K562 (cell line): ENCODE measurements around the gene LST1. TPM values are rescaled to one million over a fixed set of nuclear protein-coding genes. Genes with fewer than 3 reads are reported as not detected.

Source experiments
- ATF6 ChIP-seq: sonication (generic); formaldehyde crosslinking; IDR thresholded peaks from 2 replicates; pipeline ENCODE4 v1.4.0; 2020; ENCODE audit warnings: mild to moderate bottlenecking, missing genetic modification reagents
- ATF7 ChIP-seq: fragments of 450-650 bp; IDR thresholded peaks from 2 replicates; pipeline ENCODE4 v1.7.1; 2014; ENCODE audit warnings: mild to moderate bottlenecking, moderate library complexity
- EGR1 ChIP-seq: fragments of 450-650 bp; conservative IDR thresholded peaks from 2 replicates; pipeline ENCODE4 v1.6.1; 2017; ENCODE audit warnings: mild to moderate bottlenecking
- ELF2 ChIP-seq: fragments of 250-450 bp; sonication (Bioruptor Pico); IDR thresholded peaks from 2 replicates; pipeline ENCODE4 v1.5.0; 2021; ENCODE audit warnings: mild to moderate bottlenecking
- GABPB1 ChIP-seq: sonication (generic); formaldehyde crosslinking; IDR thresholded peaks from 2 replicates; pipeline ENCODE4 v1.8.0; 2022; ENCODE audit warnings: mild to moderate bottlenecking, missing genetic modification reagents
- IRF1 ChIP-seq: sonication (generic); formaldehyde crosslinking; IDR thresholded peaks from 2 replicates; pipeline ENCODE4 v1.8.0; 2022; ENCODE audit warnings: missing genetic modification reagents, mild to moderate bottlenecking, borderline replicate concordance
- MBD2 ChIP-seq: sonication (generic); IDR thresholded peaks from 2 replicates; pipeline ENCODE4 v1.6.1; 2016; ENCODE audit warnings: low read depth, borderline replicate concordance
- RBM39 ChIP-seq: fragments of 200-400 bp; formaldehyde crosslinking; optimal IDR thresholded peaks from 2 replicates; pipeline ENCODE3; 2018; ENCODE audit warnings: low read depth, low read length
- SPI1 ChIP-seq: IDR thresholded peaks from 2 replicates; pipeline ENCODE4 v1.6.1; 2011; ENCODE audit warnings: low read depth, low read length, control low read depth, borderline replicate concordance
- SREBF1 ChIP-seq: fragments of 150-350 bp; IDR thresholded peaks from 2 replicates; pipeline ENCODE4 v1.6.1; 2014; ENCODE audit warnings: antibody characterized with exemption, low read depth, low read length, borderline replicate concordance
- USF1 ChIP-seq: sonication (generic); formaldehyde crosslinking; IDR thresholded peaks from 2 replicates; pipeline ENCODE4 v1.9.0; 2022; ENCODE audit warnings: mild to moderate bottlenecking, missing genetic modification reagents
- ZKSCAN1 ChIP-seq: fragments of 150-350 bp; IDR thresholded peaks from 2 replicates; pipeline ENCODE4 v1.6.1; 2016; ENCODE audit warnings: low read depth, low read length
- ZNF143 ChIP-seq: sonication (generic); formaldehyde crosslinking; IDR thresholded peaks from 2 replicates; pipeline ENCODE4 v1.9.0; 2022; ENCODE audit warnings: mild to moderate bottlenecking, missing genetic modification reagents
- ZNF589 ChIP-seq: fragments of 200-800 bp; sonication (Bioruptor generic); IDR thresholded peaks from 2 replicates; pipeline ENCODE4 v1.6.1; 2016; ENCODE audit warnings: low read depth, missing genetic modification characterization, missing compliant biosample characterization
- ZNF740 ChIP-seq, 3 experiments: fragments of 200-800 bp in 1 of 3; sonication (Bioruptor generic) in 1 of 3; sonication (generic) in 1 of 3; formaldehyde crosslinking in 1 of 3; IDR thresholded peaks; 2 replicates each; pipeline versions ENCODE4 v1.6.1 to v1.8.0; 2016 to 2022; ENCODE audit warnings: mild to moderate bottlenecking in 2 of 3, missing compliant biosample characterization in 2 of 3, missing genetic modification characterization in 2 of 3, missing genetic modification reagents in 1 of 3
- polyA plus RNA-seq, 8 experiments: library from polyadenylated mRNA; depleted of rRNA in 4 of 8; stranded (reverse) in 5 of 8; unstranded in 3 of 8; fragments of >200 nt; fragmentation: Nextera tagmentation in 2 of 8; fragmentation: Illumina TruSeq in 1 of 8; extraction: Ambion mirVana in 2 of 8; extraction: Trizol in 1 of 8; gene quantifications; 2 replicates each; pipeline versions ENCODE4 v1.2.1 to v1.2.3, GENCODE V29; 2011 to 2014; ENCODE audit warnings: inconsistent platforms in 1 of 8, missing spikeins in 1 of 8
- total RNA-seq, 7 experiments: library from RNA; depleted of rRNA in 6 of 7; stranded (reverse); fragments of >200 nt in 6 of 7; fragmentation: Illumina TruSeq in 2 of 7; extraction: Trizol in 2 of 7; gene quantifications; 2 replicates each; pipeline versions ENCODE4 v1.2.1 to v1.2.3, GENCODE V29; 2011 to 2021; ENCODE audit warnings: low replicate concordance in 1 of 7
- TF ChIP-seq, protein P1 (sequence below), 2 experiments: fragments of 450-650 bp in 1 of 2; IDR thresholded peaks; 2 replicates each; pipeline ENCODE4 v1.6.1; 2011 to 2017; ENCODE audit warnings: low read depth in 2 of 2, antibody characterized with exemption in 1 of 2, borderline replicate concordance in 1 of 2, low read length in 1 of 2, mild to moderate bottlenecking in 1 of 2, mixed read lengths in 1 of 2; ENCODE audit not compliant: control insufficient read depth in 1 of 2
- TF ChIP-seq, protein P2 (sequence below): sonication (generic); formaldehyde crosslinking; IDR thresholded peaks from 2 replicates; pipeline ENCODE4 v1.8.1; 2022; ENCODE audit warnings: missing genetic modification reagents

The LST1 gene
- total and polyA plus RNA-seq, 9 of the 15 experiments (the other 6 are each of a cell fraction or from before 2014, with no cell fraction given) = 0.82 to 7.8 (median 1.7) TPM

- TF ChIP-seq EGR1 (peak; percentile 83), RBM39 (peak; percentile 82), SPI1 (no peak), ATF7 (peak; percentile 30; the same call in 1 of the 2 replicates), ELF2 (CRISPR knock-in tag) (no peak), USF1 (CRISPR knock-in tag) (no peak), SREBF1 (peak; percentile 52; the same call in 1 of the 2 replicates), ZNF740 (CRISPR knock-in tag; IDR thresholded peaks at IDR 0.05) (peak; percentile 37; the same call in 1 of the 2 replicates), ZNF740 (tag; IDR thresholded peaks at IDR 0.05) (no peak), IRF1 (CRISPR knock-in tag) (no peak), ZKSCAN1 (0 out of 2 replicates have a peak, but pooled peaks have one; percentile 49), ZNF143 (CRISPR knock-in tag) (peak; percentile 34; the same call in 1 of the 2 replicates), ZNF589 (CRISPR knock-in tag) (no peak), MBD2 (no peak), GABPB1 (CRISPR knock-in tag) (no peak), ATF6 (CRISPR knock-in tag) (no peak)
- TF ChIP-seq, protein P1, sequence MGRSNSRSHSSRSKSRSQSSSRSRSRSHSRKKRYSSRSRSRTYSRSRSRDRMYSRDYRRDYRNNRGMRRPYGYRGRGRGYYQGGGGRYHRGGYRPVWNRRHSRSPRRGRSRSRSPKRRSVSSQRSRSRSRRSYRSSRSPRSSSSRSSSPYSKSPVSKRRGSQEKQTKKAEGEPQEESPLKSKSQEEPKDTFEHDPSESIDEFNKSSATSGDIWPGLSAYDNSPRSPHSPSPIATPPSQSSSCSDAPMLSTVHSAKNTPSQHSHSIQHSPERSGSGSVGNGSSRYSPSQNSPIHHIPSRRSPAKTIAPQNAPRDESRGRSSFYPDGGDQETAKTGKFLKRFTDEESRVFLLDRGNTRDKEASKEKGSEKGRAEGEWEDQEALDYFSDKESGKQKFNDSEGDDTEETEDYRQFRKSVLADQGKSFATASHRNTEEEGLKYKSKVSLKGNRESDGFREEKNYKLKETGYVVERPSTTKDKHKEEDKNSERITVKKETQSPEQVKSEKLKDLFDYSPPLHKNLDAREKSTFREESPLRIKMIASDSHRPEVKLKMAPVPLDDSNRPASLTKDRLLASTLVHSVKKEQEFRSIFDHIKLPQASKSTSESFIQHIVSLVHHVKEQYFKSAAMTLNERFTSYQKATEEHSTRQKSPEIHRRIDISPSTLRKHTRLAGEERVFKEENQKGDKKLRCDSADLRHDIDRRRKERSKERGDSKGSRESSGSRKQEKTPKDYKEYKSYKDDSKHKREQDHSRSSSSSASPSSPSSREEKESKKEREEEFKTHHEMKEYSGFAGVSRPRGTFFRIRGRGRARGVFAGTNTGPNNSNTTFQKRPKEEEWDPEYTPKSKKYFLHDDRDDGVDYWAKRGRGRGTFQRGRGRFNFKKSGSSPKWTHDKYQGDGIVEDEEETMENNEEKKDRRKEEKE (IDR thresholded peaks at IDR 0.05; ENCODE audit: borderline replicate concordance in 1 of 2, control insufficient read depth in 1 of 2, low read depth in 2 of 2, low read length in 1 of 2) = 0 out of 4 replicates have a peak, but pooled peaks of 1 of the 2 experiments have one; percentile 35
- TF ChIP-seq, protein P2, sequence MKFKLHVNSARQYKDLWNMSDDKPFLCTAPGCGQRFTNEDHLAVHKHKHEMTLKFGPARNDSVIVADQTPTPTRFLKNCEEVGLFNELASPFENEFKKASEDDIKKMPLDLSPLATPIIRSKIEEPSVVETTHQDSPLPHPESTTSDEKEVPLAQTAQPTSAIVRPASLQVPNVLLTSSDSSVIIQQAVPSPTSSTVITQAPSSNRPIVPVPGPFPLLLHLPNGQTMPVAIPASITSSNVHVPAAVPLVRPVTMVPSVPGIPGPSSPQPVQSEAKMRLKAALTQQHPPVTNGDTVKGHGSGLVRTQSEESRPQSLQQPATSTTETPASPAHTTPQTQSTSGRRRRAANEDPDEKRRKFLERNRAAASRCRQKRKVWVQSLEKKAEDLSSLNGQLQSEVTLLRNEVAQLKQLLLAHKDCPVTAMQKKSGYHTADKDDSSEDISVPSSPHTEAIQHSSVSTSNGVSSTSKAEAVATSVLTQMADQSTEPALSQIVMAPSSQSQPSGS (CRISPR knock-in tag) = no peak
Observed at GRCh38 chr6:31546339-31546957, 39.6 kb upstream of the LST1 start, which contains the start of gene ATP6V1G2 (continued).
